Uterus (tissue), 4 donors: ENCODE data around the gene CTRL. TPM values are rescaled to one million over a fixed set of nuclear protein-coding genes. Genes with fewer than 3 reads are reported as not detected.

Experiments
- DNase-seq, 2 donors: peaks; one replicate each; pipeline ENCODE4 v3.0.0-alpha.2; 2019 to 2020
- H3K27ac ChIP-seq, 2 donors: fragments of 200-600 bp; sonication (generic); 1 replicate in 1 of 2; 2 replicates in 1 of 2; pipeline ENCODE4 v1.5.1; 2016 to 2018
- H3K27me3 ChIP-seq, 2 donors: fragments of 200-600 bp; sonication (generic); one replicate each; pipeline ENCODE4 v1.5.1; 2018 to 2019; ENCODE audit warnings: control low read depth in 1 of 2
- H3K36me3 ChIP-seq, 2 donors: fragments of 200-600 bp; sonication (generic); one replicate each; pipeline ENCODE4 v1.5.1; 2019; ENCODE audit warnings: control low read depth in 1 of 2
- H3K4me1 ChIP-seq, 2 donors: fragments of 200-600 bp; sonication (generic); one replicate each; pipeline ENCODE4 v1.5.1; 2018 to 2019; ENCODE audit warnings: control low read depth in 1 of 2
- H3K4me3 ChIP-seq, 2 donors: fragments of 200-600 bp; sonication (generic); 1 replicate in 1 of 2; 2 replicates in 1 of 2; pipeline ENCODE4 v1.5.1; 2018 to 2019; ENCODE audit warnings: mild to moderate bottlenecking in 1 of 2
- H3K9me3 ChIP-seq, 2 donors: fragments of 200-600 bp; sonication (generic); one replicate each; pipeline ENCODE4 v1.5.1; 2019; ENCODE audit warnings: control low read depth in 1 of 2
- CTCF ChIP-seq, 4 experiments: fragments of 200-600 bp in 2 of 4; fragments of 450-650 bp in 2 of 4; sonication (generic) in 2 of 4; IDR thresholded peaks; one replicate each; pipeline ENCODE4 v1.5.1; 2016 to 2019; ENCODE audit warnings: antibody characterized with exemption in 4 of 4, mild to moderate bottlenecking in 2 of 4, moderate library complexity in 1 of 4
- POLR2A ChIP-seq, 2 donors: fragments of 450-650 bp; IDR thresholded peaks; one replicate each; pipeline ENCODE4 v1.6.1; 2016; ENCODE audit warnings: antibody characterized with exemption in 2 of 2, mild to moderate bottlenecking in 1 of 2, moderate library complexity in 1 of 2
- intact Hi-C: fragments of 100-400 bp; cut with DNase I; formaldehyde crosslinking; loops from one replicate; pipeline ENCODE4 v1.15.1; 2023; ENCODE audit warnings: low total_unique reads
- total RNA-seq, 4 donors: library from RNA; depleted of rRNA in 3 of 4; stranded (reverse); fragments of >200 nt in 3 of 4; gene quantifications; one replicate each; pipeline versions ENCODE4 v1.1.0 to v1.2.4, GENCODE V29; 2014 to 2023
- donor health status: DM: yes; HTN: yes; CAD: no.

CTRL gene
- total RNA-seq, 4 donors from 2014 or later = 1.0 TPM; not detected in 3

GRCh38 chr16:67962135-67962534 is 30.5 kb upstream of the CTRL start:
- Histone ChIP-seq H3K4me3 (no peak overlapping the region), H3K27ac (no peak overlapping the region), H3K4me1 (peaks cover 5 to 30% of the 10 kb centered on the region in 2 donors), H3K27me3 (no peaks in the 10 kb centered on the region), H3K36me3 (no peaks in the 10 kb centered on the region), H3K9me3 (no peaks in the 10 kb centered on the region)
- intact Hi-C loops = no loop called here
- DNase-seq = no peak
- no peak for TF ChIP-seq POLR2A (IDR thresholded peaks at IDR 0.05)
- no peak for TF ChIP-seq CTCF (IDR thresholded peaks at IDR 0.05)

GRCh38 chr16:67961551-67961957 is 29.9 kb upstream of the CTRL start:
- intact Hi-C loops = no loop called here
- Histone ChIP-seq H3K27ac (peak overlapping the region; percentile 2 to 11), H3K36me3 (no peaks in the 10 kb centered on the region), H3K9me3 (no peaks in the 10 kb centered on the region), H3K27me3 (no peaks in the 10 kb centered on the region), H3K4me3 (no peak overlapping the region), H3K4me1 (peaks cover 5 to 24% of the 10 kb centered on the region in 2 donors)
- no peak for TF ChIP-seq POLR2A (IDR thresholded peaks at IDR 0.05)
- TF ChIP-seq CTCF (IDR thresholded peaks at IDR 0.05) = no peak
- DNase-seq = no peak

- Histone ChIP-seq H3K4me3 (no peak overlapping the region), H3K27ac (peak overlapping the region; percentile 49 to 56), H3K36me3 (no peaks in the 10 kb centered on the region), H3K27me3 (no peaks in the 10 kb centered on the region), H3K4me1 (peaks cover 3 to 21% of the 10 kb centered on the region in 2 donors), H3K9me3 (no peaks in the 10 kb centered on the region)
- intact Hi-C loops = no loop called here
- peak in 1 of 2 donors; percentile 66 for DNase-seq
- TF ChIP-seq POLR2A (IDR thresholded peaks at IDR 0.05) (no peak), CTCF (IDR thresholded peaks at IDR 0.05) (no peak)
Observed at GRCh38 chr16:67959536-67960329, 28.1 kb upstream of the CTRL start.

- H3K27ac ChIP-seq = no peak overlapping the region
- intact Hi-C loops = no loop called here
- TF ChIP-seq CTCF (IDR thresholded peaks at IDR 0.05) = no peak
- TF ChIP-seq POLR2A (IDR thresholded peaks at IDR 0.05) = no peak
- no peaks in the 10 kb centered on the region for H3K36me3 ChIP-seq
- H3K4me1 ChIP-seq = peaks cover 3 to 10% of the 10 kb centered on the region in 2 donors
- H3K4me3 ChIP-seq = no peak overlapping the region
- no peaks in the 10 kb centered on the region for H3K27me3 ChIP-seq
- no peaks in the 10 kb centered on the region for H3K9me3 ChIP-seq
- DNase-seq = no peak
Observed at GRCh38 chr16:67957622-67958021, 26.0 kb upstream of the CTRL start.

GRCh38 chr16:67954421-67955196 is 22.9 kb upstream of the CTRL start:
- no peaks in the 10 kb centered on the region for H3K36me3 ChIP-seq
- TF ChIP-seq CTCF (IDR thresholded peaks at IDR 0.05) = no peak
- no peak for TF ChIP-seq POLR2A (IDR thresholded peaks at IDR 0.05)
- intact Hi-C loops = no loop called here

More at GRCh38 chr16:67954421-67955196, 22.9 kb upstream of the CTRL start:
- Histone ChIP-seq H3K4me3 (no peak overlapping the region), H3K9me3 (no peaks in the 10 kb centered on the region), H3K4me1 (peaks cover 0 to 3% of the 10 kb centered on the region in 2 donors), H3K27ac (no peak overlapping the region), H3K27me3 (no peaks in the 10 kb centered on the region)
- DNase-seq = no peak
